Calu3 (cell line): ENCODE data around the gene DMRT2. TPM values are rescaled to one million over a fixed set of nuclear protein-coding genes. Genes with fewer than 3 reads are reported as not detected.

Source experiments
- BruUV-seq: library from RNA; stranded (reverse); fragments of 400-500 nt; replicated peaks from 2 replicates; lab custom pipeline; 2021; lab: Mats Ljungman, UMichigan
- CTCF ChIA-PET: fragments of 300-600 bp; sonication (Branson Sonifier 250); formaldehyde crosslinking; loops from one replicate; lab custom pipeline; 2022; ENCODE audit warnings: antibody characterized with exemption; lab: Charles Lee
- DNase-seq: peaks from one replicate; pipeline ENCODE4 v3.0.0; 2022
- H3K27ac Mint-ChIP-seq: one replicate; pipeline ENCODE4 v1.8.0; 2022; ENCODE audit warnings: mixed read lengths; ENCODE audit not compliant: unreplicated experiment
- H3K27me3 Mint-ChIP-seq: one replicate; pipeline ENCODE4 v1.8.0; 2022; ENCODE audit warnings: mixed read lengths; ENCODE audit not compliant: unreplicated experiment
- H3K36me3 Mint-ChIP-seq: one replicate; pipeline ENCODE4 v1.8.0; 2022; ENCODE audit warnings: mild to moderate bottlenecking, moderate library complexity, mixed read lengths; ENCODE audit not compliant: insufficient read depth, unreplicated experiment
- H3K4me1 Mint-ChIP-seq: one replicate; pipeline ENCODE4 v1.8.0; 2022; ENCODE audit warnings: mild to moderate bottlenecking, low read depth, mixed read lengths; ENCODE audit not compliant: unreplicated experiment
- H3K4me3 Mint-ChIP-seq: one replicate; pipeline ENCODE4 v1.8.0; 2022; ENCODE audit warnings: mild to moderate bottlenecking, low read depth, moderate library complexity, mixed read lengths; ENCODE audit not compliant: unreplicated experiment
- H3K9me3 Mint-ChIP-seq: one replicate; pipeline ENCODE4 v1.8.0; 2022; ENCODE audit warnings: low read depth, mixed read lengths; ENCODE audit not compliant: unreplicated experiment
- CTCF ChIP-seq: fragments of 200-600 bp; IDR thresholded peaks from one replicate; pipeline ENCODE4 v1.8.0; 2022; ENCODE audit warnings: antibody characterized with exemption; ENCODE audit not compliant: unreplicated experiment
- intact Hi-C: fragments of 100-400 bp; cut with micrococcal nuclease; formaldehyde crosslinking; loops from one replicate; pipeline ENCODE4 v1.10.0; 2022; ENCODE audit not compliant: unreplicated experiment
- total RNA-seq: library from RNA; stranded (reverse); gene quantifications from 2 replicates; pipeline ENCODE4 v1.2.3, GENCODE V29; 2022

DMRT2 gene
- total RNA-seq, 1 experiment from 2014 or later = not detected

GRCh38 chr9:1102642-1102970 is 52.4 kb downstream of the DMRT2 start:
- TF ChIP-seq CTCF = no peak
- H3K27me3 Mint-ChIP-seq = no peaks in the 10 kb centered on the region
- no peak overlapping the region for H3K27ac Mint-ChIP-seq
- no peak overlapping the region for H3K4me3 Mint-ChIP-seq
- no peaks in the 10 kb centered on the region for H3K4me1 Mint-ChIP-seq
- intact Hi-C loops = no loop called here
- DNase-seq = no peak
- CTCF ChIA-PET = no interaction called here
- H3K9me3 Mint-ChIP-seq = peaks cover 6% of the 10 kb centered on the region
- BruUV-seq = no TSS peak
- H3K36me3 Mint-ChIP-seq = no peaks in the 10 kb centered on the region

Other genes with a start within 250 kb of the DMRT2 start
- not detected in 2 replicates for gene DMRT1, start 208.7 kb upstream of the DMRT2 start, total RNA-seq
- gene DMRT3, start 73.7 kb upstream of the DMRT2 start, total RNA-seq = not detected in 2 replicates